Upper lobe of left lung (tissue), 6 donors: ENCODE measurements around the gene RASAL2. TPM values are rescaled to one million over a fixed set of nuclear protein-coding genes. Genes with fewer than 3 reads are reported as not detected.

Experiments used
- ATAC-seq, 2 donors: fragments of 200-7000 bp; cut with Tn5 transposase; one replicate each; pipeline ENCODE4 v1.9.1; 2022; ENCODE audit warnings: mild to moderate bottlenecking in 2 of 2, moderate library complexity in 2 of 2; ENCODE audit not compliant: low FRiP score in 2 of 2
- DNase-seq, 2 donors: peaks; one replicate each; pipeline ENCODE4 v3.0.0-alpha.2; 2019 to 2020
- H3K27ac ChIP-seq, 4 donors: fragments of 200-600 bp; sonication (generic); one replicate each; pipeline ENCODE4 v1.5.1; 2016 to 2019
- H3K27me3 ChIP-seq, 4 donors: fragments of 200-600 bp; sonication (generic); one replicate each; pipeline ENCODE4 v1.5.1; 2017 to 2019
- H3K36me3 ChIP-seq, 4 donors: fragments of 200-600 bp; sonication (generic); one replicate each; pipeline ENCODE4 v1.5.1; 2016 to 2019
- H3K4me1 ChIP-seq, 4 donors: fragments of 200-600 bp; sonication (generic); one replicate each; pipeline ENCODE4 v1.5.1; 2018 to 2019
- H3K4me3 ChIP-seq, 4 donors: fragments of 200-600 bp; sonication (generic); one replicate each; pipeline ENCODE4 v1.5.1; 2017 to 2019; ENCODE audit warnings: mild to moderate bottlenecking in 2 of 4, moderate library complexity in 1 of 4
- H3K9me3 ChIP-seq, 4 donors: fragments of 200-600 bp; sonication (generic); one replicate each; pipeline ENCODE4 v1.5.1; 2018 to 2019
- EP300 ChIP-seq, 4 donors: sonication (generic); formaldehyde crosslinking; IDR thresholded peaks; one replicate each; pipeline ENCODE4 v1.5.1; 2017; ENCODE audit warnings: antibody characterized with exemption in 4 of 4, control low read depth in 2 of 4
- POLR2A ChIP-seq, 4 donors: fragments of 450-650 bp; IDR thresholded peaks; one replicate each; pipeline ENCODE4 v1.5.1; 2016 to 2017; ENCODE audit warnings: antibody characterized with exemption in 4 of 4, mild to moderate bottlenecking in 2 of 4
- POLR2AphosphoS5 ChIP-seq, 2 donors: sonication (generic); formaldehyde crosslinking; IDR thresholded peaks; one replicate each; pipeline ENCODE4 v1.5.1; 2017; ENCODE audit warnings: antibody characterized with exemption in 2 of 2
- WGBS, 2 donors: methylation state at CpG; one replicate each; pipeline ENCODE4 v1.1.5; 2017 to 2018; 5-methylcytosine and 5-hydroxymethylcytosine counted together
- total RNA-seq, 6 donors: library from RNA; depleted of rRNA in 4 of 6; stranded (reverse); fragments of >200 nt in 4 of 6; gene quantifications; one replicate each; pipeline versions ENCODE4 v1.1.0 to v1.2.1, GENCODE V29; 2016 to 2021
- TF ChIP-seq, protein P1 (sequence below), 6 experiments: fragments of 450-650 bp in 4 of 6; fragments of 200-600 bp in 2 of 6; sonication (generic) in 2 of 6; IDR thresholded peaks; one replicate each; pipeline ENCODE4 v1.5.1; 2016 to 2019; ENCODE audit warnings: antibody characterized with exemption in 6 of 6
- donor health status: DM: no; HTN: no; CAD: no; lungs with moderate emphysema.
- donor health status: DM: no; HTN: yes; CAD: no; lungs with severe emphysema.

Gene RASAL2
- total RNA-seq, 6 donors from 2014 or later: 24.7 to 59.0 (median 41.6) TPM

DNA sequence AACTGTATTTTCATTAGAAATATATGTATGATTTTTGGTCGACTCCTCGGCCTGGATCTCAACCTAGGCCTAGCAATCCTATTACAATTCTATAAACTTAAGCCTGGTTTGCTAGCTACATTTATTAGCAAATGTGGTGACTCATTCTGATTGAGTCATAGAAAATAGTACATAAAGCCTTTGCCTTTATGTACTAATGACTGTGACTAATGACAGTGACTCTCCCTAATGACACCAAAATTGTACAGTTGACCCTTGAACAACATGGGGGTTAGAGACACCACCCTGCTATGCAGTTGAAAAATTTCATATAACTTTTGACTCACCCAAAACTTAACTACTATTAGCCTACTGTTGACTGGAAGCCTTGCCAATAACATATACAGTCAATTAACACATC, 324.0 kb downstream of the RASAL2 start:
- ATAC-seq (no peak), DNase-seq (no peak)
- H3K4me1 ChIP-seq: no peaks in the 10 kb centered on the region
- no peak overlapping the region for H3K27ac ChIP-seq
- H3K27me3 ChIP-seq: no peaks in the 10 kb centered on the region
- no peak overlapping the region for H3K4me3 ChIP-seq
- no peaks in the 10 kb centered on the region for H3K36me3 ChIP-seq
- WGBS, 2 donors: 91 to 96% methylated on average over 2 of the region's 2 CpGs
- no peak for TF ChIP-seq EP300 (IDR thresholded peaks at IDR 0.05)
- no peak for TF ChIP-seq POLR2AphosphoS5 (IDR thresholded peaks at IDR 0.05)
- no peak for TF ChIP-seq POLR2A (IDR thresholded peaks at IDR 0.05)
- no peaks in the 10 kb centered on the region for H3K9me3 ChIP-seq

DNA sequence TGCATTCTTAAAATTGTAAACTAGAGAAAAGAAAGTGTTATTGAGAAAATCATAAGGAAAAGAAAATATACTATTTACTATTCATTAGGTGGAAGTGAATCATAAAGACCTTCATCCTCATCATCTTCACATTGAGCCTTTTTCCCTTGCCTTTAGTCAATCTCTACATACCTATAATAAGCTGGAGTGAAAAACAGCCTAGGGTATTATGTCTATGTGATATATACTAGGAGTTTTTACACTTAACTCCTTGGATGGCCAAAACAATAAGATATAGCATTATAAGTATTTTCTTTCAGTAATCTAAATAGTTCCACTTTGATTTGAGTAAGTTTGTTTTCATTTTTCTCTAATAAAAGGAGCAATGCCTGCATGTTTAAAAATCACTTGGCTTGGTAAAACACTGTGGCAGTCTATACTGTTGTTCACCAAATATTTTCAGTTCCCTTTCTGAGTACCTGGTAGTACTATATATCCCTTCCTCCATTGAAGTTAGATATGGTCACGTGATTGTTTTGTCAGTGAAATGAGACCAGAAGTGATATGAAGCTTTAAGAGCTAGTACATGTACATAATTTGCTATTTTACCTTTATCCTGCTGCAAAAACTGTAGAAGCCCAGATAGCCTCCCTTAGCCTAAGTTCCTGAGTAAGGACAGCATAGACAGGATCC, 324.5 kb downstream of the RASAL2 start:
- 74 to 87% methylated on average over 1 of the region's 1 CpG for WGBS, 2 donors
- no peak overlapping the region for H3K27ac ChIP-seq
- no peak for ATAC-seq

DNA sequence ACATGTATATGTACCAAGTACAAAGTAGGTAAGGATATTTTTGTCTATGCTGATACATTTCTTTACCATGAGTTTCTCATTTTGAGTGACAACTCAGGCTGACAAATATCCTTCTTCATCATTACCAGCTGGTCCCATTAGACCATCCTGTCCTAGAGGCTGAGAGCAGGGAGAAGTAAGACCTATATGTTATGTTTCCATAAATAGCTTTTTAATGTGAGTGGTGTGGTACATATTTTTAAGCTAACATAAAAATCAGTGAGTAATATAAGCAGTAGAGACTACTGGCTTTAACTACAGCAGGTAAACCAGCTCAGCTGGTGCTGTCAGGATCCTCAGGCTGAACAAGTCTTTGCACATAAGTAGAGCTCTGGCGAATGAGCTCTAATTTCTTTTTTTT, 340.5 kb downstream of the RASAL2 start:
- no peaks in the 10 kb centered on the region for H3K36me3 ChIP-seq
- WGBS, 2 donors: 74 to 83% methylated on average over 1 of the region's 1 CpG
- no peaks in the 10 kb centered on the region for H3K27me3 ChIP-seq
- no peaks in the 10 kb centered on the region for H3K4me1 ChIP-seq
- no peaks in the 10 kb centered on the region for H3K9me3 ChIP-seq
- H3K27ac ChIP-seq: no peak overlapping the region
- no peak for TF ChIP-seq POLR2AphosphoS5 (IDR thresholded peaks at IDR 0.05)
- TF ChIP-seq, protein P1, sequence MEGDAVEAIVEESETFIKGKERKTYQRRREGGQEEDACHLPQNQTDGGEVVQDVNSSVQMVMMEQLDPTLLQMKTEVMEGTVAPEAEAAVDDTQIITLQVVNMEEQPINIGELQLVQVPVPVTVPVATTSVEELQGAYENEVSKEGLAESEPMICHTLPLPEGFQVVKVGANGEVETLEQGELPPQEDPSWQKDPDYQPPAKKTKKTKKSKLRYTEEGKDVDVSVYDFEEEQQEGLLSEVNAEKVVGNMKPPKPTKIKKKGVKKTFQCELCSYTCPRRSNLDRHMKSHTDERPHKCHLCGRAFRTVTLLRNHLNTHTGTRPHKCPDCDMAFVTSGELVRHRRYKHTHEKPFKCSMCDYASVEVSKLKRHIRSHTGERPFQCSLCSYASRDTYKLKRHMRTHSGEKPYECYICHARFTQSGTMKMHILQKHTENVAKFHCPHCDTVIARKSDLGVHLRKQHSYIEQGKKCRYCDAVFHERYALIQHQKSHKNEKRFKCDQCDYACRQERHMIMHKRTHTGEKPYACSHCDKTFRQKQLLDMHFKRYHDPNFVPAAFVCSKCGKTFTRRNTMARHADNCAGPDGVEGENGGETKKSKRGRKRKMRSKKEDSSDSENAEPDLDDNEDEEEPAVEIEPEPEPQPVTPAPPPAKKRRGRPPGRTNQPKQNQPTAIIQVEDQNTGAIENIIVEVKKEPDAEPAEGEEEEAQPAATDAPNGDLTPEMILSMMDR (IDR thresholded peaks at IDR 0.05): no peak
- no peak for TF ChIP-seq POLR2A (IDR thresholded peaks at IDR 0.05)
- TF ChIP-seq EP300 (IDR thresholded peaks at IDR 0.05): no peak
- DNase-seq (no peak), ATAC-seq (no peak)
- H3K4me3 ChIP-seq: no peak overlapping the region

More for the DNA sequence above, 324.5 kb downstream of the RASAL2 start:
- Histone ChIP-seq H3K9me3 (no peaks in the 10 kb centered on the region), H3K4me3 (no peak overlapping the region), H3K36me3 (no peaks in the 10 kb centered on the region), H3K27me3 (no peaks in the 10 kb centered on the region), H3K4me1 (no peaks in the 10 kb centered on the region)
- TF ChIP-seq POLR2AphosphoS5 (IDR thresholded peaks at IDR 0.05) (no peak), POLR2A (IDR thresholded peaks at IDR 0.05) (no peak), EP300 (IDR thresholded peaks at IDR 0.05) (no peak)
- TF ChIP-seq, protein P1 (IDR thresholded peaks at IDR 0.05): no peak
- DNase-seq: no peak

DNA sequence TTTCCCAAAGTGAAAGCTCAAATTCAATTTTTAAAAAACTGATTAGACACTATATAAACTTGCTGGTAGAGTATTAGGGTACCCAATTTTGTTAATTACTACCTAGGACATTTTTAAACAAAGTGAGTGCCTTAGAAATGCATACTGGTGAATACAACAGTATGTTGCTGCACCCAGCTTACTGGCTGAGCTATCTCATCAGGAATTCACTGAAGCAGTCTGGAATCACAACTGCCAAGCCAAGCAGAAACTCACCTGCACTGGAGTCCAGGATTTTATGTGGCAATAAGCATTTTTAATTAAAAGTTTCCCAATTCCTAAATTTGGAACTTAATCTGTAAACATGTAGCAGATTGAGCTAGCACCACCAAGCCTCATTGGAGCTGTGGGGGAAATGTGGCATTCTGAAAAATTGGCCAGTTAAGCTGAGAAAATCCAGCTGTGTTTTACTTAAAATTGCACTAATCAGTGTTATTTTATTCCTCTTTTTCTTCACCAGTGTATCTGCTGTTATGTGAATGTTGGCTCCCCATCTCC, 341.1 kb downstream of the RASAL2 start:
- ATAC-seq (no peak), DNase-seq (no peak)
- Histone ChIP-seq H3K27me3 (no peaks in the 10 kb centered on the region), H3K4me1 (no peaks in the 10 kb centered on the region), H3K4me3 (no peak overlapping the region), H3K36me3 (no peaks in the 10 kb centered on the region), H3K27ac (no peak overlapping the region), H3K9me3 (no peaks in the 10 kb centered on the region)
- TF ChIP-seq EP300 (IDR thresholded peaks at IDR 0.05) (no peak), POLR2A (IDR thresholded peaks at IDR 0.05) (no peak)
- TF ChIP-seq, protein P1 (IDR thresholded peaks at IDR 0.05): no peak

DNA sequence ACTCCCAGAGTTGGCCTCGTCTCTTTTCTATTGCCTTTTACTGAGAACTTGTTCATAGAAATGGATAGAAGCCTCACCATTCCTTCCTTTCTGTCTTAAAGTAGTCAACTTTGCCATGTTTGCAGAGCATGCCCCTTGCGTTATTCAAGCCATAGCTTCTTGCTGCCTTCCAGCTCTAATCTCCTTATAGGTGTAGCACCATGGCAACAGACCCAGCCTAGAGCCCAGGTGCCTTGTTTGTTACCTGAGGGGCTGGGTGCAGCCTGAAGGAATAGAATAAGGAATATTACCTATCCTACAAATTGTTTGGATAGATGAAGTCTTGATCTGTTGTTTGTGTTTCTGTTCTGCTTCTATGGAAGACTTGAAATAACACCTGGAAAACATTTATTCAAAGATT, 343.0 kb downstream of the RASAL2 start:
- TF ChIP-seq EP300 (IDR thresholded peaks at IDR 0.05) (no peak), POLR2AphosphoS5 (IDR thresholded peaks at IDR 0.05) (no peak), POLR2A (IDR thresholded peaks at IDR 0.05) (no peak)
- TF ChIP-seq, protein P1 (IDR thresholded peaks at IDR 0.05): no peak
- Histone ChIP-seq H3K4me1 (no peaks in the 10 kb centered on the region), H3K36me3 (peaks cover 0 to 7% (median 3%) of the 10 kb centered on the region in 4 donors), H3K9me3 (no peaks in the 10 kb centered on the region), H3K27me3 (no peaks in the 10 kb centered on the region), H3K27ac (no peak overlapping the region), H3K4me3 (no peak overlapping the region)
- DNase-seq (no peak), ATAC-seq (no peak)
- WGBS, 2 donors: 88 to 96% methylated on average over 2 of the region's 2 CpGs
